Stimulated activated CD8-positive, alpha-beta memory T cell treated with anti-CD3 and anti-CD28 coated beads, Interleukin-7, amount 100 ng/mL, for 4 hours (primary cell): ENCODE results near the gene TAF13.

Experiments used
- DNase-seq, 2 donors: peaks; one replicate each; pipeline ENCODE4 v3.0.0-alpha.2; 2020; ENCODE audit warnings: low read depth in 2 of 2

Gene TAF13

GRCh38 chr1:109075531-109076490 lies at the start of gene TAF13:
TAF13 (minus strand) TSS chr1:109076003; CDS start chr1:109075947, 56 bp downstream.
- peak; percentile 69 to 85 for DNase-seq

GRCh38 chr1:109120356-109120755 lies 44.6 kb upstream of the TAF13 start:
- DNase-seq = no peak

- DNase-seq = no peak
These were observed 42.3 kb upstream of the TAF13 start for GRCh38 chr1:109118089-109118488.

- DNase-seq = no peak
These were observed 40.5 kb upstream of the TAF13 start for GRCh38 chr1:109116286-109116685.

GRCh38 chr1:109115685-109116084 lies 39.9 kb upstream of the TAF13 start:
- no peak for DNase-seq

- no peak for DNase-seq
These were observed 38.5 kb upstream of the TAF13 start for GRCh38 chr1:109114342-109114674.

GRCh38 chr1:109113590-109114341 lies 38.0 kb upstream of the TAF13 start, which contains the start of gene ELAPOR1:
ELAPOR1 (plus strand) TSS chr1:109114115; CDS start chr1:109114184, 69 bp downstream.
- peak; percentile 93 for DNase-seq

- DNase-seq = peak; percentile 76
These were observed 37.0 kb upstream of the TAF13 start for GRCh38 chr1:109112652-109113285.

GRCh38 chr1:109112056-109112651 lies 36.4 kb upstream of the TAF13 start:
- DNase-seq = no peak

- no peak for DNase-seq
These were observed 35.7 kb upstream of the TAF13 start for GRCh38 chr1:109111386-109112055.

GRCh38 chr1:109109906-109110305 lies 34.1 kb upstream of the TAF13 start:
- DNase-seq = no peak

GRCh38 chr1:109107785-109108184 lies 32.0 kb upstream of the TAF13 start:
- DNase-seq = no peak

GRCh38 chr1:109105881-109106280 lies 30.1 kb upstream of the TAF13 start:
- DNase-seq = no peak

GRCh38 chr1:109104364-109105151 lies 28.8 kb upstream of the TAF13 start:
- DNase-seq = no peak

- peak; percentile 96 to 98 for DNase-seq
These were observed 24.4 kb upstream of the TAF13 start for GRCh38 chr1:109099938-109100773.

GRCh38 chr1:109096120-109096519 lies 20.3 kb upstream of the TAF13 start:
- DNase-seq = no peak

- no peak for DNase-seq
These were observed 19.8 kb upstream of the TAF13 start for GRCh38 chr1:109095631-109096030.

GRCh38 chr1:109094871-109095270 lies 19.1 kb upstream of the TAF13 start:
- no peak for DNase-seq

- DNase-seq = no peak
These were observed 18.6 kb upstream of the TAF13 start for GRCh38 chr1:109094377-109094803.

GRCh38 chr1:109091839-109092193 lies 16.0 kb upstream of the TAF13 start:
- no peak for DNase-seq
